Neural progenitor cell (in vitro differentiated cells): ENCODE measurements around the gene ZNF883.
A peak's percentile ranks its signal among the peaks of the same experiment; 100 is the strongest.
"Not testable (repeated sequence)": the region's sequence is repeated elsewhere in the genome, so short reads cannot be mapped to it uniquely, and the experiment has no call there.

Experiments
- CTCF ChIP-seq: fragments of 200-600 bp; sonication (generic); IDR thresholded peaks from 2 replicates; pipeline ENCODE4 v1.5.1; 2017; ENCODE audit warnings: antibody characterized with exemption, mild to moderate bottlenecking
- EZH2 ChIP-seq: fragments of 200-600 bp; sonication (generic); IDR thresholded peaks from 2 replicates; pipeline ENCODE4 v1.6.1; 2017; ENCODE audit warnings: antibody characterized with exemption, mild to moderate bottlenecking, moderate library complexity
- EZH2phosphoT487 ChIP-seq: fragments of 200-600 bp; sonication (generic); IDR thresholded peaks from 2 replicates; pipeline ENCODE4 v1.6.1; 2017; ENCODE audit warnings: antibody characterized with exemption

GRCh38 chr9:113059581-113060284 lies 47.7 kb upstream of the ZNF883 start:
- TF ChIP-seq EZH2 (peak; percentile 69), EZH2phosphoT487 (peak; percentile 68)
- not testable (repeated sequence) for TF ChIP-seq CTCF
